Mesendoderm (in vitro differentiated cells): ENCODE results near the gene TSC22D3.
"Not testable (repeated sequence)": the region's sequence is repeated elsewhere in the genome, so short reads cannot be mapped to it uniquely, and the experiment has no call there.

ENCODE experiments used
- DNase-seq: peaks from one replicate; pipeline ENCODE4 v3.0.0; 2013
- H2AK5ac ChIP-seq: 2 replicates; pipeline ENCODE4 v1.6.1; 2013; ENCODE audit warnings: low read length, inconsistent platforms
- H2BK120ac ChIP-seq: 2 replicates; pipeline ENCODE4 v1.6.1; 2013; ENCODE audit warnings: low read depth, mild to moderate bottlenecking, low read length, moderate library complexity, mixed read lengths
- H2BK15ac ChIP-seq: replicated peaks from 2 replicates; pipeline ENCODE4 v1.6.1; 2013; ENCODE audit warnings: low read depth, mild to moderate bottlenecking, moderate library complexity
- H2BK5ac ChIP-seq: 2 replicates; pipeline ENCODE4 v1.6.1; 2013; ENCODE audit warnings: low read length, inconsistent platforms
- H3K18ac ChIP-seq: 2 replicates; pipeline ENCODE4 v1.6.1; 2013; ENCODE audit warnings: mild to moderate bottlenecking, low read length, mixed read lengths
- H3K23ac ChIP-seq: one replicate; pipeline ENCODE4 v1.6.1; 2013; ENCODE audit warnings: low read length
- H3K27ac ChIP-seq: 2 replicates; pipeline ENCODE4 v1.5.1; 2013; ENCODE audit warnings: low read depth, mild to moderate bottlenecking, inconsistent platforms, low read length, moderate library complexity
- H3K27me3 ChIP-seq: 2 replicates; pipeline ENCODE4 v1.6.1; 2013; ENCODE audit warnings: low read length, control low read depth, mild to moderate bottlenecking, inconsistent platforms; ENCODE audit not compliant: insufficient read depth, poor library complexity
- H3K36me3 ChIP-seq: 2 replicates; pipeline ENCODE4 v1.6.1; 2013; ENCODE audit warnings: low read length, inconsistent platforms; ENCODE audit not compliant: control insufficient read depth, insufficient read depth
- H3K4ac ChIP-seq: one replicate; pipeline ENCODE4 v1.6.1; 2013; ENCODE audit warnings: low read depth, mild to moderate bottlenecking, low read length, moderate library complexity
- H3K4me1 ChIP-seq: 2 replicates; pipeline ENCODE4 v1.6.1; 2013; ENCODE audit warnings: low read depth, low read length, inconsistent platforms; ENCODE audit not compliant: control insufficient read depth
- H3K4me2 ChIP-seq: 2 replicates; pipeline ENCODE4 v1.6.1; 2013; ENCODE audit warnings: low read length
- H3K4me3 ChIP-seq: 2 replicates; pipeline ENCODE4 v1.5.1; 2013; ENCODE audit warnings: mild to moderate bottlenecking, low read length
- H3K56ac ChIP-seq: one replicate; pipeline ENCODE4 v1.6.1; 2013; ENCODE audit warnings: low read length
- H3K79me1 ChIP-seq: 2 replicates; pipeline ENCODE4 v1.6.1; 2013; ENCODE audit warnings: low read length, inconsistent platforms
- H3K79me2 ChIP-seq: 2 replicates; pipeline ENCODE4 v1.6.1; 2013; ENCODE audit warnings: mild to moderate bottlenecking, low read length; ENCODE audit not compliant: control insufficient read depth, insufficient read depth
- H3K9ac ChIP-seq: 2 replicates; pipeline ENCODE4 v1.6.1; 2013; ENCODE audit warnings: low read length, inconsistent platforms
- H4K5ac ChIP-seq: one replicate; pipeline ENCODE4 v1.6.1; 2013; ENCODE audit warnings: low read length
- H4K8ac ChIP-seq: one replicate; pipeline ENCODE4 v1.6.1; 2013; ENCODE audit warnings: low read depth, mild to moderate bottlenecking, control low read depth, low read length, moderate library complexity
- WGBS: extraction: QIAGEN DNeasy Blood & Tissue Kit; methylation state at CpG from one replicate; pipeline ENCODE4 v1.1.7; 2013; ENCODE audit warnings: low lambda C conversion rate, missing lambda C conversion rate; ENCODE audit not compliant: insufficient coverage; ENCODE audit errors: extremely low coverage; 5-methylcytosine and 5-hydroxymethylcytosine counted together

The TSC22D3 gene

DNA sequence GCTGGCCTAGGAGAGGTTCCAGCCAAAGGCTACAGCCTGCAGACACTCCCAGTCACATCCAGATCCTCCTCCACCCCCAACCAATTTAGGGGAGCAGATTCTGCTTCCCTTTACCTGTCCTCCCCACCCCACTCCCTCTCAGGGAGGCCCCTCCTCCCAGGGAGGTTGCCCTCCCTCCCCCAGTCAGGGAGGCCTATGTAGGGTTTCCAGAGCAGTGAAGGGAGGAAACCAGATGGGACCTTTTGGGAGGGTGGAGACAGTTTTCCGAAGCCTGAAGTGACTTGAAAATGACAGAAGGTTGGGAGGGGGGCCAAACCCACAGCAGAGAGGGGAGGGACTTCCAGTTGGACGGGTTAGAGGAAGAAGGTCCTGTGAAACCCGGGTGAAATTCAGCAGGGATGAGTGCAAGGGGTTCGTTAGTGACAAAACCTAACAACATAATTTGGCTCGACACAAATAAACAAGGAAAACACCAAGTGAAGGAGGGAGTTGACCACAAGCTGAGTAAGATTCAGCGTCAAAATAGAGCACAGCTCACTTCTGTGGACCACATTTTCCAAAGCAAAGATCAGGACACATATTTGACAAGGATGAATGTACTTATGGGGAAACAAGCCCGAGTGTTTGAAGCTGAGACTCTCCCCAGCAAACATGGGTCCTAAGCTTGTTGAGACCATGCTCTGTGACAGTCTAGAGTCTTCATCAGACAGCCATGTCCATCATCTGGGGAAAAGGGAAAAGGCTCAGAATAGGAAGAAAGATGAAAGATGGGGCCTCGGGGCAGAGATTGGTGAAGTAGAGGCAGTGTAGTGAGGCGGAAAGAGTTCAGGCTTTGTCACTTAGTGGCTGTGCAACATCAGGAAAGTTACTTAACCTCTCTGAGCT, 100.9 kb downstream of the TSC22D3 start:
- Histone ChIP-seq H3K18ac (no peak overlapping the region), H2AK5ac (no peak overlapping the region), H2BK120ac (no peak overlapping the region), H3K4me3 (no peak overlapping the region), H3K4me1 (peaks cover 1% of the 10 kb centered on the region), H3K4ac (no peak overlapping the region), H3K9ac (no peak overlapping the region), H2BK5ac (no peak overlapping the region), H4K8ac (no peak overlapping the region), H3K36me3 (no peaks in the 10 kb centered on the region), H3K4me2 (no peak overlapping the region), H2BK15ac (no peak overlapping the region), H3K79me1 (no peaks in the 10 kb centered on the region), H3K23ac (no peak overlapping the region), H3K27ac (no peak overlapping the region), H3K27me3 (no peaks in the 10 kb centered on the region), H3K79me2 (no peaks in the 10 kb centered on the region), H4K5ac (no peak overlapping the region), H3K56ac (no peak overlapping the region)
- WGBS: no CpG with 5 or more reads among the region's 9 CpGs
- DNase-seq: no peak

DNA sequence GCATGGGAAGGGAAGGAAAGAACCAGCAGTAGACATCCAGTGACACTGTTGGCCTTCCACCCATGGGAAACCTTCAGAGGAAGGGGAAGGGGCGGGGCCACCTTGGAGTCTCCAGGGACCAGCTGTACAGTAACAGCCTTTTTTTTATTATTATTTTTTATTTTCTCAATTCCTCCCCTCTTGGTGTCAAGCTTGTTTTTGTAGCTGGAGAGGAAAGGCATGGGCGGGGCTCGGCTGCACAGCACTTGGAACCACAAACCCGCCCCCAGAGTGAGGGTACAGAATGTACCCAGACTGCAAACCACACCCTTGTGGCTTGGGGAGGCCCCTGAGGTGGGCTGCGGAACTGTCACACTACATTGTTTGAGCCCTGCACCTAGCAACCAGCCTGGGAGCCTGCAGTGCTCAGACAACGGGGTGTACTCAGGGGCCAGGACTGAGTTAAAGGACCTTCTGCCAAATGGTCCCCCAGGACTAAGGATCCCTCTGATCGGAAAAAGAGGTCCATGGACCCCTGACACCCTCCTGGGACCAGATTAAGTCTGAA, 101.6 kb downstream of the TSC22D3 start:
- no peak overlapping the region for H2BK120ac ChIP-seq
- H3K79me1 ChIP-seq: no peaks in the 10 kb centered on the region
- H3K18ac ChIP-seq: no peak overlapping the region
- no peak overlapping the region for H3K27ac ChIP-seq
- H3K9ac ChIP-seq: no peak overlapping the region
- H3K36me3 ChIP-seq: no peaks in the 10 kb centered on the region
- H3K27me3 ChIP-seq: no peaks in the 10 kb centered on the region
- no peak overlapping the region for H3K4ac ChIP-seq
- H2BK5ac ChIP-seq: no peak overlapping the region
- H3K4me2 ChIP-seq: no peak overlapping the region
- H3K56ac ChIP-seq: no peak overlapping the region
- no peak overlapping the region for H3K23ac ChIP-seq
- WGBS: no CpG with 5 or more reads among the region's 7 CpGs
- H3K4me1 ChIP-seq: peaks cover 1% of the 10 kb centered on the region
- H2AK5ac ChIP-seq: no peak overlapping the region
- no peak overlapping the region for H4K8ac ChIP-seq
- H3K4me3 ChIP-seq: no peak overlapping the region
- no peak overlapping the region for H4K5ac ChIP-seq
- no peaks in the 10 kb centered on the region for H3K79me2 ChIP-seq
- DNase-seq: no peak
- no peak overlapping the region for H2BK15ac ChIP-seq

DNA sequence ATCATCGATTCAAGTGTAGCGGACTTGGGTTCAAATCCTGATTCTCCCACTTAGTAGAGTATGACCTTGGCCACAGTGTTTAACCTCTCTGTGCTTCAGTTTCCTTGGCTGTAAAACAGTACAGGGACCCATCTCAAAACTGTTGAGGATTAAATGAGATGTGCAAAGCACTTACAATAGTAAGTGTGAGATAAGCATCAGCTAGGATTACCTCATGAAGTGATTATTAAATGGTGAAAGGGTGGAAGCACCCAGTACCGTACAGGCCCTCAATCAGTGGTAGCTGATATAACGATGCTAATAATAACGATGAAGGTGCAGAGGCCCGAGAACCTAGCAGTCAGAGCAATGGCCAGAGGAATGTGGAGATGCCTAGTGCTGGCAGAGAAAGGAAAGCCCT, 102.2 kb downstream of the TSC22D3 start:
- no peak overlapping the region for H2BK120ac ChIP-seq
- no peak overlapping the region for H3K4ac ChIP-seq
- no peaks in the 10 kb centered on the region for H3K36me3 ChIP-seq
- no peak overlapping the region for H3K18ac ChIP-seq
- no peak overlapping the region for H2AK5ac ChIP-seq
- no peak overlapping the region for H3K9ac ChIP-seq
- H4K5ac ChIP-seq: no peak overlapping the region
- no peaks in the 10 kb centered on the region for H3K79me1 ChIP-seq
- H3K4me2 ChIP-seq: no peak overlapping the region
- H3K79me2 ChIP-seq: no peaks in the 10 kb centered on the region
- no peak overlapping the region for H3K56ac ChIP-seq
- H3K27me3 ChIP-seq: no peaks in the 10 kb centered on the region
- H2BK5ac ChIP-seq: no peak overlapping the region
- H3K4me1 ChIP-seq: peaks cover 1% of the 10 kb centered on the region
- H3K23ac ChIP-seq: no peak overlapping the region
- no peak overlapping the region for H4K8ac ChIP-seq
- no peak for DNase-seq
- no peak overlapping the region for H2BK15ac ChIP-seq
- no peak overlapping the region for H3K4me3 ChIP-seq
- no peak overlapping the region for H3K27ac ChIP-seq
- no CpG with 5 or more reads among the region's 6 CpGs for WGBS

DNA sequence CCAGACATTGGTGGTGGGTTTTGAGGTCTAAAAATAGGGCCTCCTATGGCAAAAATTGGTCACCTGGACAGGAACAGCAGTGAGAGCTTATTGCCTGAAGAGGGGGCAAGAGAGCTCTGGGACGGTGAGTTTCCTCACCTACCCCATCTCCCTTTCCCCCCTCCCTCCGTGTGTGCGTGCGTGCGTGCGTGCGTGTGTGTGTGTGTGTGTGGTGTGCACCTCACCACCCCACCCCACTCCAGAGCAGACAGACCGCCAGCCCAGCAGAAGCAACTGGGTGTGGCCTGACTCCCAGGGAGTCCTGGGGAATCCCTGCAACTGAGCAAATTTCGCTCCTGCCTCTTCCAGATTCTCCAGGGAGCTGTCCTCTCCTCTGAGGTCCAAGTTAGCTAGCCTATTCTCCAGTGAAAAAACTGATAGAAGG, 102.6 kb downstream of the TSC22D3 start:
- H3K4ac ChIP-seq: no peak overlapping the region
- no peak overlapping the region for H2BK5ac ChIP-seq
- H3K56ac ChIP-seq: no peak overlapping the region
- H3K79me1 ChIP-seq: no peaks in the 10 kb centered on the region
- H4K5ac ChIP-seq: no peak overlapping the region
- H3K4me2 ChIP-seq: no peak overlapping the region
- no CpG with 5 or more reads among the region's 9 CpGs for WGBS
- no peaks in the 10 kb centered on the region for H3K79me2 ChIP-seq
- H3K9ac ChIP-seq: no peak overlapping the region
- no peak overlapping the region for H2AK5ac ChIP-seq
- H3K23ac ChIP-seq: no peak overlapping the region
- peaks cover 1% of the 10 kb centered on the region for H3K4me1 ChIP-seq
- H3K36me3 ChIP-seq: no peaks in the 10 kb centered on the region
- no peak overlapping the region for H2BK120ac ChIP-seq
- no peaks in the 10 kb centered on the region for H3K27me3 ChIP-seq
- no peak overlapping the region for H3K4me3 ChIP-seq
- peak; percentile 73 for DNase-seq
- H3K18ac ChIP-seq: no peak overlapping the region
- no peak overlapping the region for H4K8ac ChIP-seq
- no peak overlapping the region for H3K27ac ChIP-seq
- no peak overlapping the region for H2BK15ac ChIP-seq

DNA sequence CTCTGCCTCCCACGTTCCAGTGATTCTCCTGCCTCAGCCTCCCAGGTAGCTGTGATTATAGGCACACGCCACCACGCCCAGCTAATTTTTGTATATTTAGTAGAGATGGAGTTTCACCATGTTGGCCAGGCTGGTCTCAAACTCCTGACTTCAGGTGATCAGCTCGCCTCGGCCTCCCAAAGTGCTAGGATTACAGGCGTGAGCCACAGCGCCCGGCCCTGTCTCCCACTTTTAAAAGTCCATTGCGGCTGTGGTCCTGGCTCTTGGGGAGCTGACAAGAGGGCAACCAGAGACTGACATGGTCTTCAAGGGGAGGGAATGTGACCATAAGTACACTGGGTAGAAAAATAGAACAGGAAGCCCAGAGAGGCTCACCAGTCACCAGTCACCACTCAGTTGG, 104.3 kb downstream of the TSC22D3 start:
- not testable (repeated sequence) for H3K56ac ChIP-seq, DNase-seq, H3K18ac ChIP-seq, H3K4me1 ChIP-seq, H3K4ac ChIP-seq, H3K4me3 ChIP-seq, H4K5ac ChIP-seq, H3K79me1 ChIP-seq, H3K36me3 ChIP-seq, H3K27me3 ChIP-seq, H3K9ac ChIP-seq, H2BK120ac ChIP-seq, H2AK5ac ChIP-seq, H3K23ac ChIP-seq, H4K8ac ChIP-seq, H3K27ac ChIP-seq, H2BK5ac ChIP-seq, H2BK15ac ChIP-seq, H3K79me2 ChIP-seq, H3K4me2 ChIP-seq
- no CpG with 5 or more reads among the region's 9 CpGs for WGBS
